GM12864 (cell line): ENCODE data around the gene AOPEP.

Experiments
- DNase-seq: peaks from one replicate; pipeline ENCODE4 v3.0.0-alpha.2; 2011; ENCODE audit warnings: low read depth
- H3K4me3 ChIP-seq: 2 replicates; pipeline ENCODE4 v1.5.1; 2011; ENCODE audit warnings: mild to moderate bottlenecking, low read depth, low read length, control low read depth
- CTCF ChIP-seq: IDR thresholded peaks from 2 replicates; pipeline ENCODE4 v1.5.1; 2011; ENCODE audit warnings: low read depth, mild to moderate bottlenecking, moderate library complexity, low read length, control low read depth, inconsistent platforms; ENCODE audit errors: missing control alignments

Gene AOPEP

GRCh38 chr9:94906181-94906580, 179.7 kb downstream of the AOPEP start:
- H3K4me3 ChIP-seq = no peak overlapping the region
- no peak for TF ChIP-seq CTCF
- DNase-seq = no peak

DNA sequence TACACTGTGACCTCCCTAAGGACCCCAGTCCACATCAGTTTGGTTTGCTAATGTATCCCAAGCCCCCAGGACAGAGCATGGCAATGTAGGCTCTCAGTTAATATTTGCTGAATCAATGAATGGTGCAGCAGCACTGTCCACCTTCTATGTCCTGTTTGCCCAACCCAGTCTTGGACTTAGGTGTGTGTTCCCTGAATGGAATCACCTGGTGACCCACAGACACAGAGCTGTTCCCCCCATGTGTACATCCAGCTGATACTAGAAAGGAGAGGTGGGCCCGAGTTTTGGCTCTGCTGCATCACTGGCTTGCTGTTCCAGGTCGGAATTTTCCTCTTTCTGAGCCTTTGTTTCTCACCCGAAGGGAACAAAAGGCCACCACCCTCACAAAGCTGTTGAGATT, 180.2 kb downstream of the AOPEP start:
- H3K4me3 ChIP-seq = no peak overlapping the region
- no peak for TF ChIP-seq CTCF
- no peak for DNase-seq

DNA sequence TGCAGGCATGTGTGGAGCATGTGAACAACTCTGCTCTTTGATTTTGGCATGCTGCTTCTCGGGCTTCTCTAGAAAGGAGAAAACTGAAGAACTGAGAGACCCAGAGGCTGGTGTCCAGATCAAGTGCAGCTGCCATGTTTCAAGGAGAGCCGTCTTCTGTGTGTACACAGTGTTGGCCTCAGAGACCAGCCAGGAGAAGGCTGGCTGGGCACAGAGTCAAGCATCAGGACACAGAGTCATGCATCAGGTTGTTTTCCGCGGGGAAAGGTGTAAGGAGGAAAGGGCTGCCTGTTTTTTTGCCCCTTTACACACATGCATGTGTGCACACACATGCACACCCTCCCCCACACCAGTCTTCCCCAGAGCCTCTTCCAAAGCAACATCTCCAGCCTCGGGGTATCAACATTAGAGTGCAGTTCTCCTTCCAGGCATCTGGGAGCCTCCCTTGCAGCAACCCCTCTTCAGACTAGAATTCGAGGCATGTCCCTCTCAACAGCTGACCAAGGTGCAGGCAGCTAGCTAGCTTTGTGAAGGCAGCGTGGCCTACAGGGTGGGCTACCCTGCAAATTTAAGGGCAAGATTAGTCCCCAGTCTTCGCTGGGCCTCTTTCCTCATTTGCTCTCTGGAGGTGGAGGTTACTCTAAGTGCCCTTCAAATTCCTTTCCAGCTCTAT, 180.9 kb downstream of the AOPEP start:
- TF ChIP-seq CTCF = no peak

DNA sequence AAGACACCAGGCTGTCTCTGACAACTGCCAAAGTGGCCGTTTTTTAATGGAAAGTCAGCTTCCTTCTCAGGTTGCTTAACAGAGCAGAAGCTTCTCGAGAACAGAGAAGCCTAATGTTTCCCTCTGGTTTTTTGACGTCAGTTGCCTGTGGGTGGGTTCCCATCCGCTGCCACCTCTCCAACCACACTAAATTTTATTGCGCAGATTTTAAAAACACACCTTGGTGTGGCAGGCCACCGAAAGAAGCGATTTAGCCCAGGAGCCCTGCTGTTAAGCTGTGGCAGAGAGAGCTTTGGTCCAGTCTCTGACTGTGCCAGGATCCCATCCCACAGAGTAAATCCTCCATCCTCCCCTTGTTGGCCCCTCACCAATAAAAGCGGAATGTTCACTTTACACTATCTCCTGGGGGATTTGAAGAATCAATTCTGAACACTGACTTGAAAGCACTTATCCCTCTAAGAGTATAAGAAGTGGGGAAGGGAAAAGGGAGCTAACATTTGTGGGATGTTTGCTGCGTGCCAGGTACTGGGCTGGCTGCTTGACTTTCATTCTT, 181.6 kb downstream of the AOPEP start:
- no peak overlapping the region for H3K4me3 ChIP-seq
- no peak for DNase-seq
- TF ChIP-seq CTCF = no peak

More for the DNA sequence above, 180.9 kb downstream of the AOPEP start:
- no peak for DNase-seq
- no peak overlapping the region for H3K4me3 ChIP-seq

GRCh38 chr9:94908583-94909249, 182.2 kb downstream of the AOPEP start:
- DNase-seq = no peak
- H3K4me3 ChIP-seq = no peak overlapping the region
- no peak for TF ChIP-seq CTCF

GRCh38 chr9:94909250-94909894, 182.9 kb downstream of the AOPEP start:
- no peak overlapping the region for H3K4me3 ChIP-seq
- TF ChIP-seq CTCF = no peak
- no peak for DNase-seq
